HG03139 (cell line): ENCODE data around the gene IGFBPL1.
"Not testable (repeated sequence)": the region's sequence is repeated elsewhere in the genome, so short reads cannot be mapped to it uniquely, and the experiment has no call there.

Experiments used
- ATAC-seq: cut with Tn5 transposase; IDR thresholded peaks from one replicate; pipeline ENCODE4 v1.9.1; 2021; ENCODE audit not compliant: unreplicated experiment

Gene IGFBPL1

GRCh38 chr9:38380230-38380871 lies 43.9 kb downstream of the IGFBPL1 start:
- ATAC-seq, result no peak

DNA sequence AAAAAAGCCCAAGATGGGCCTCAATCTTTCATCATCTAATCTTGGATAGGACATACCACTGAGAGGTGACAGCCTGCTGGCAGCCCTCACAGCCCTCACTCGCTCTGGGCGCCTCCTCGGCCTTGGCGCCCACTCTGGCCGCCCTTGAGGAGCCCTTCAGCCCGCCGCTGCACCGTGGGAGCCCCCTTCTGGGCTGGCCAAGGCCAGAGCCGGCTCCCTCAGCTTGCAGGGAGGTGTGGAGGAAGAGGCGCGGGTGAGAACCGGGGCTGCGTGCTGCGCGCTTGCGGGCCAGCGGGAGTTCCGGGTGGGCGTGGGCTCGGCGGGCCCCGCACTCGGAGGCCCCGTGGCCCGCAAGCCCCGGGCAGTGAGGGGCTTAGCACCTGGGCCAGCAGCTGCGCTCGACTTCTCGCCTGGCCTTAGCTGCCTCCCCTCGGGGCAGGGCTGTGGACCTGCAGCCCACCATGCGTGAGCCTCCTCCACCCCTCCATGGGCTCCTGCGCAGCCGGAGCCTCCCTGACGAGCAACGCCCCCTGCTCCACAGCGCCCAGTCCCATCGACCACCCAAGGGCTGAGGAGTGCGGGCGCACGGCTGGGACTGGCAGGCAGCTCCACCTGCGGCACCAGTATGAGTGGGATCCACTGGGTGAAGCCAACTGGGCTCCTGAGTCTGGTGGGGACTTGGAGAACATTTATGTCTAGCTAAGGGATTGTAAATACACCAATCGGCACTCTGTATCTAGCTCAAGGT lies 46.7 kb downstream of the IGFBPL1 start:
- not testable (repeated sequence) for ATAC-seq

DNA sequence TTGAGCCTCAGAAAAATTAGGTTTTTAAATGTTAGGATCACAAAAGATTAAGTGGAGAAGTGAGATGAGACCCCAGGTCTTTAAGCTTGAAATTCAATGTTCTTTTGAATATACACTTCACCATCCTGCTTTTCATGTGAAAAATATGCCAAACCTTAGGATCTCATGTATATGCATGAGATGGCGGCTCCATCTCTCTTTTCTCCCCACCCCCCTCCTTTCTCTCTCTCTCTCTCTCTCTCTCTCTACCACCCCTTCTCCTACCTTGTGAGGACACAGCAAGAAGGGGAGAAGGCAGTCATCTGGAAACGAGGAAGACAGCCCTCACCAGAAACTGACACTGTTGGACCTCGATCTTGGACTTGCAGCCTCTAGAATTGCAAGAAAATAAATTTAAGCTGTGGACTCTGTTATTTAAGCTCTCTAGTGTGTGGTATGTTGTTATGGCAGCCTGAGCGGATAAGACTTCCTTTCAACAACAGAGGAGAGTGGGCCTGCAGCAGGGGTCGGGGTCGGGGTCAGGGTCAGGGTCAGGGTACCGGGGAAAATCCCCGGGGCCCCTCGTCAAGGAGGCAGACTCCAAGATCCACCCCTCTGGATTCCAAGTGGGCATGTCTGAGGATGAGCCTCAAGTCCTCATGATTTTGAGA lies 48.1 kb downstream of the IGFBPL1 start:
- ATAC-seq, result no peak

- no peak for ATAC-seq
Measured at GRCh38 chr9:38375572-38375963, 48.7 kb downstream of the IGFBPL1 start.

GRCh38 chr9:38374847-38375571 lies 49.2 kb downstream of the IGFBPL1 start:
- ATAC-seq, result no peak

- ATAC-seq, result no peak
Measured at GRCh38 chr9:38373679-38374078, 50.6 kb downstream of the IGFBPL1 start.

GRCh38 chr9:38372762-38373619 lies 51.3 kb downstream of the IGFBPL1 start:
- no peak for ATAC-seq

- no peak for ATAC-seq
Measured at GRCh38 chr9:38371495-38371894, 52.8 kb downstream of the IGFBPL1 start.

DNA sequence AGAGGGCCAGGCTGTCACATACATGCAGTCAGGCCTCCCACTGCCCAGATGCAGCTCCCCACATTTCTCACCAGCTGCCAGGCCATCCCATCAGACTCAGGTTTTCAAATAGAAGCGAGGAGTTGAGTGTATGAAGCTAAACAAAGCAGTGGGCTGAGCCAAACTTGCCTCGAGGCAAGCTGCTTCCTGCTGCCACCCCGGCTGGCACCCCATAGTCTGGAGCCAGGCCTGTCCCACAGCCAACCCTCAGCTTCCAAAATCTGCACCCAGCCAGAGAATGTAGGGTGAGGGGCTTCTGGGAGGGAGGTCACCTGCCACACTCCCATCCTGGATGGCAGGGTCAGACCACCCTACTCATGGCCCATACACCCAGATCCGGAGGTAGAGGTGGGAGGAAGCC lies 54.1 kb downstream of the IGFBPL1 start:
- ATAC-seq, result no peak

DNA sequence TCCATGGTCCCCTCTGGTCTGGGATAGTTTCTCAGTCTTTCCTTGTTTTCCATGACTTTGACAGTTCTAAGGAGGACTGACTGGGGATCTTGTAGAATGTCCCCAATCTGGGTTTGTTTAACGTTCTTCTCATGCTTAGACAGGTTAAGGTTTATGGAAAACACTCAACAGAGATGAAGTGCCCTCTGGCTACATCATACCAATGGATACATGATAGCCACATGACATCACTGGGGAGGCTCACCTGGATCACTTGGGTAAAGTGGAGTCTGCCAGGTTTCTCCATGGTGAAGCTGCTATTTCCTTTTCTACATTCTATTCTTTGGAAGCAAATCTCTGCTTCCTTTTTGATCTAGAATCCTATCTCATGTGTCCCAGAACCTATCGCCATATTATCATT lies 55.5 kb downstream of the IGFBPL1 start:
- ATAC-seq, result no peak

- ATAC-seq, result no peak
Measured at GRCh38 chr9:38367898-38368297, 56.4 kb downstream of the IGFBPL1 start.

DNA sequence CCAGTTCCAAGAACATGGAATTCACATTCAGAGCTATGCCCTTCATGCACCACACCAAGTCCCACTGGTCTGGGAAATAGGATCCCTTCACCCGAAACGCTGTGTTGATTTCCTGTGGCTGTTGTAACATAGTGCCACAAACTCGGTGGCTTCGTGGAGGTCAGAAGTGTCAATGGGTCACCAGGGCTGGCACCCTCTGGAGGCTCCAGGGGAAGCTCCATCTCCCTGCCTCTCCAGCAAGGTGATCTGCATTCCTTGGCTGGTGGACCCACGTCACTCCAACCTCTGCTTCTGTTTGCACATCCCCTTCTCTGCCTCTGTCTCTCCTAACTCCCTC lies 60.7 kb downstream of the IGFBPL1 start:
- ATAC-seq, result no peak

DNA sequence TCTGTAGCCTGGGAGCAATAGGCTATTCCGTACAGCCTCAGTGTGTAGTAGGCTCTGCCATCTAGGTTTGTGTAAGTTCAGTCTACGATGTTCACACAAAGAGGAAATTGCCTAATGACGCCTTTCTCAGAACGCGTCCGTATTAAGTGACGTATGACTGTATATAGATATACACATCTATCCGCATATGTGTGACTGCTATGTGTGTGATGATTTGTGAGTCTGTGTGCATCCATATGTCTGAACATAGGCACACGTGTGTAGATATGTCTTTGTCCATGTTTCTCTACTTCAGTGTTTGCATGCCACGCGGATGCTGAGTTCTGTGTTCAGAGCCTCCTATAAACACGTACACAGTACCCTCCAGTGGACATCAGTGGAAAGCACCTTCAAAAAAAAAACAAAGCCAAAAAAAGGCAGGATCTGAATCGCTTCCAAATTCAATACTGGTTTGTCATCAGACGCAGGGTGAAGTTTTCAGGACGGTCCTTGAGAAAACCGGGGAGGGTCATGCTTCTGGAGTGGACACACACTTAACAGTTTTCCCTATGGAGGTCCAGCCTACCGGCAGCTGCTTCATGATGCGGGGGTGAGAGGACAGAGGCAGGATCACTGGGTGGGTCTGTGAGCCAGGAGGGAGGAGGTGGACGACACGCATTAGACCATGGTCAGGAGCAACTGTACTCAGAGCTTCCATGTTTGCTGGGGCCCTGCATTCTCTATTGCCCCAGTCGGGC lies 61.2 kb downstream of the IGFBPL1 start:
- ATAC-seq, result no peak

DNA sequence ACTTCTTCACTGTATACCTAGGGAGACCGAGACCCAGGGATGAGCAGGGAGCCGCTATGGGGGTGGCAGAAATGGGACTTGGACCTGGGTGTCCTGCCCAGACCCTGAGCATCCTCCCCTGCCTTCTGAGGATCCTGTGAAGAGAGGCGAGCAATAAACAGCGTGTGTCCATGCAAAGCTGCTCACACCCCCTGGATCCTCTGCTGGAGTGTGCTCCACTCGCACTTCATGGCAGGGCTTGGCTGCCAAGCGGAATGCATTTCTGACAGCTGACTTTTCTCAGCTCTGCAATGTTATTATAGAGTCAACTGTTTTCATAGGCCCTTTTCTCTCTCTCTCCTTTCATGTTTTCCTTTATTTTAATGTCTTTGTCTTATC lies 62.8 kb downstream of the IGFBPL1 start:
- ATAC-seq, result no peak

- ATAC-seq, result no peak
Measured at GRCh38 chr9:38360839-38361472, 63.3 kb downstream of the IGFBPL1 start.

- no peak for ATAC-seq
Measured at GRCh38 chr9:38359689-38360385, 64.4 kb downstream of the IGFBPL1 start.

- ATAC-seq, result no peak
Measured at GRCh38 chr9:38359297-38359653, 65.0 kb downstream of the IGFBPL1 start.

GRCh38 chr9:38358390-38359296 lies 65.6 kb downstream of the IGFBPL1 start:
- no peak for ATAC-seq
